HCT116 (cell line): ENCODE measurements around the gene RNF25.

ENCODE experiments used
- CEBPB ChIP-seq: IDR thresholded peaks from 2 replicates; pipeline ENCODE4 v1.6.1; 2012; ENCODE audit warnings: low read depth
- EZH2 ChIP-seq: fragments of 200-600 bp; sonication (generic); IDR thresholded peaks from 2 replicates; pipeline ENCODE4 v1.6.1; 2017; ENCODE audit warnings: antibody characterized with exemption, mixed run types
- JUND ChIP-seq: IDR thresholded peaks from 2 replicates; pipeline ENCODE4 v1.6.1; 2012
- POLR2A ChIP-seq: IDR thresholded peaks from 2 replicates; pipeline ENCODE4 v1.7.0; 2011; ENCODE audit warnings: borderline replicate concordance; ENCODE audit not compliant: insufficient read depth, insufficient read length; ENCODE audit errors: extremely low read depth
- POLR2AphosphoS5 ChIP-seq: IDR thresholded peaks from 2 replicates; pipeline ENCODE4 v1.6.1; 2011; ENCODE audit warnings: mild to moderate bottlenecking, low read depth, low read length, moderate library complexity
- RAD21 ChIP-seq: IDR thresholded peaks from 2 replicates; pipeline ENCODE4 v1.6.1; 2012; ENCODE audit warnings: low read depth, mild to moderate bottlenecking
- SIN3A ChIP-seq: IDR thresholded peaks from 2 replicates; pipeline ENCODE4 v1.6.1; 2012; ENCODE audit warnings: low read depth
- SP1 ChIP-seq: IDR thresholded peaks from 2 replicates; pipeline ENCODE4 v1.6.1; 2012; ENCODE audit warnings: low read depth
- YY1 ChIP-seq: IDR thresholded peaks from 2 replicates; pipeline ENCODE4 v1.6.1; 2011; ENCODE audit warnings: low read length, low read depth, moderate library complexity, mild to moderate bottlenecking; ENCODE audit not compliant: insufficient replicate concordance; ENCODE audit errors: extremely low read depth
- ZFX ChIP-seq: fragments of 450-650 bp; IDR thresholded peaks from 2 replicates; pipeline ENCODE4 v1.6.1; 2017
- TF ChIP-seq, protein P1 (sequence below), 3 experiments: fragments of 200-600 bp in 1 of 3; sonication (generic) in 1 of 3; IDR thresholded peaks in 2 of 3; conservative IDR thresholded peaks in 1 of 3; 2 replicates each; pipeline ENCODE4 v1.5.1; 2012 to 2017; ENCODE audit warnings: low read depth in 2 of 3, low read length in 2 of 3, antibody characterized with exemption in 1 of 3, borderline replicate concordance in 1 of 3, control low read depth in 1 of 3, mild to moderate bottlenecking in 1 of 3, mixed read lengths in 1 of 3, mixed run types in 1 of 3, moderate library complexity in 1 of 3; ENCODE audit not compliant: insufficient read depth in 1 of 3
- TF ChIP-seq, protein P2 (sequence below): IDR thresholded peaks from 2 replicates; pipeline ENCODE4 v1.6.1; 2012
- TF ChIP-seq, protein P3 (sequence below): IDR thresholded peaks from 2 replicates; pipeline ENCODE4 v1.6.1; 2011; ENCODE audit warnings: mild to moderate bottlenecking, low read length, moderate library complexity; ENCODE audit not compliant: insufficient replicate concordance; ENCODE audit errors: extremely low read depth
- TF ChIP-seq, protein P4 (sequence below): IDR thresholded peaks from 2 replicates; pipeline ENCODE4 v1.6.1; 2012; ENCODE audit warnings: low read depth

DNA sequence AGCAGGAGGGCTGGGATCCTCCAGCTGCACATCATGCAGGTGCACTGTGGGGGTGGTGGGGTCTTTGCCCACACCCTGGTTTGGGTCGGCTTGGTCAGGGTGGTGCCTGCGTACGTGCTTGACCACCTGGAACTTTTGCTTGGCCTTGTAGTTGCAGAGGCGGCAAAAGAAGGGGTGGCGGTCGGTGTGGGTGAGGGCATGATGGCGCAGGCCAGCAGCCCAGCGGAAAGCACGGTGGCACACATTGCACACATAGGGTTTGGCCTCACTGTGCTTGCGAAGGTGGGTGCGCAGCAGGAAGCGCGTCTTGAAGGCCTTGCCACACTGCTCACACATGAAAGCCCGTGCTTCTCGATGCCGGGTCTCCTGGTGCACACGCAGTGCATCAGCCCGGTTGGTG, 33.4 kb downstream of the RNF25 start:
- TF ChIP-seq EZH2 (no peak), POLR2A (no peak), SP1 (no peak), CEBPB (no peak), ZFX (no peak), SIN3A (no peak), YY1 (no peak), RAD21 (no peak), JUND (no peak), POLR2AphosphoS5 (no peak)
- TF ChIP-seq, protein P1, sequence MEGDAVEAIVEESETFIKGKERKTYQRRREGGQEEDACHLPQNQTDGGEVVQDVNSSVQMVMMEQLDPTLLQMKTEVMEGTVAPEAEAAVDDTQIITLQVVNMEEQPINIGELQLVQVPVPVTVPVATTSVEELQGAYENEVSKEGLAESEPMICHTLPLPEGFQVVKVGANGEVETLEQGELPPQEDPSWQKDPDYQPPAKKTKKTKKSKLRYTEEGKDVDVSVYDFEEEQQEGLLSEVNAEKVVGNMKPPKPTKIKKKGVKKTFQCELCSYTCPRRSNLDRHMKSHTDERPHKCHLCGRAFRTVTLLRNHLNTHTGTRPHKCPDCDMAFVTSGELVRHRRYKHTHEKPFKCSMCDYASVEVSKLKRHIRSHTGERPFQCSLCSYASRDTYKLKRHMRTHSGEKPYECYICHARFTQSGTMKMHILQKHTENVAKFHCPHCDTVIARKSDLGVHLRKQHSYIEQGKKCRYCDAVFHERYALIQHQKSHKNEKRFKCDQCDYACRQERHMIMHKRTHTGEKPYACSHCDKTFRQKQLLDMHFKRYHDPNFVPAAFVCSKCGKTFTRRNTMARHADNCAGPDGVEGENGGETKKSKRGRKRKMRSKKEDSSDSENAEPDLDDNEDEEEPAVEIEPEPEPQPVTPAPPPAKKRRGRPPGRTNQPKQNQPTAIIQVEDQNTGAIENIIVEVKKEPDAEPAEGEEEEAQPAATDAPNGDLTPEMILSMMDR (IDR thresholded peaks at IDR 0.05 in 2 of 3, conservative IDR thresholded peaks at IDR 0.05 in 1 of 3; ENCODE audit: borderline replicate concordance in 1 of 3, insufficient read depth in 1 of 3, low read depth in 2 of 3, low read length in 2 of 3), result no peak
- TF ChIP-seq, protein P2, sequence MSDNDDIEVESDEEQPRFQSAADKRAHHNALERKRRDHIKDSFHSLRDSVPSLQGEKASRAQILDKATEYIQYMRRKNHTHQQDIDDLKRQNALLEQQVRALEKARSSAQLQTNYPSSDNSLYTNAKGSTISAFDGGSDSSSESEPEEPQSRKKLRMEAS, result no peak
- TF ChIP-seq, protein P3, sequence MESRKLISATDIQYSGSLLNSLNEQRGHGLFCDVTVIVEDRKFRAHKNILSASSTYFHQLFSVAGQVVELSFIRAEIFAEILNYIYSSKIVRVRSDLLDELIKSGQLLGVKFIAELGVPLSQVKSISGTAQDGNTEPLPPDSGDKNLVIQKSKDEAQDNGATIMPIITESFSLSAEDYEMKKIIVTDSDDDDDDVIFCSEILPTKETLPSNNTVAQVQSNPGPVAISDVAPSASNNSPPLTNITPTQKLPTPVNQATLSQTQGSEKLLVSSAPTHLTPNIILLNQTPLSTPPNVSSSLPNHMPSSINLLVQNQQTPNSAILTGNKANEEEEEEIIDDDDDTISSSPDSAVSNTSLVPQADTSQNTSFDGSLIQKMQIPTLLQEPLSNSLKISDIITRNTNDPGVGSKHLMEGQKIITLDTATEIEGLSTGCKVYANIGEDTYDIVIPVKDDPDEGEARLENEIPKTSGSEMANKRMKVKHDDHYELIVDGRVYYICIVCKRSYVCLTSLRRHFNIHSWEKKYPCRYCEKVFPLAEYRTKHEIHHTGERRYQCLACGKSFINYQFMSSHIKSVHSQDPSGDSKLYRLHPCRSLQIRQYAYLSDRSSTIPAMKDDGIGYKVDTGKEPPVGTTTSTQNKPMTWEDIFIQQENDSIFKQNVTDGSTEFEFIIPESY, result no peak
- TF ChIP-seq, protein P4, sequence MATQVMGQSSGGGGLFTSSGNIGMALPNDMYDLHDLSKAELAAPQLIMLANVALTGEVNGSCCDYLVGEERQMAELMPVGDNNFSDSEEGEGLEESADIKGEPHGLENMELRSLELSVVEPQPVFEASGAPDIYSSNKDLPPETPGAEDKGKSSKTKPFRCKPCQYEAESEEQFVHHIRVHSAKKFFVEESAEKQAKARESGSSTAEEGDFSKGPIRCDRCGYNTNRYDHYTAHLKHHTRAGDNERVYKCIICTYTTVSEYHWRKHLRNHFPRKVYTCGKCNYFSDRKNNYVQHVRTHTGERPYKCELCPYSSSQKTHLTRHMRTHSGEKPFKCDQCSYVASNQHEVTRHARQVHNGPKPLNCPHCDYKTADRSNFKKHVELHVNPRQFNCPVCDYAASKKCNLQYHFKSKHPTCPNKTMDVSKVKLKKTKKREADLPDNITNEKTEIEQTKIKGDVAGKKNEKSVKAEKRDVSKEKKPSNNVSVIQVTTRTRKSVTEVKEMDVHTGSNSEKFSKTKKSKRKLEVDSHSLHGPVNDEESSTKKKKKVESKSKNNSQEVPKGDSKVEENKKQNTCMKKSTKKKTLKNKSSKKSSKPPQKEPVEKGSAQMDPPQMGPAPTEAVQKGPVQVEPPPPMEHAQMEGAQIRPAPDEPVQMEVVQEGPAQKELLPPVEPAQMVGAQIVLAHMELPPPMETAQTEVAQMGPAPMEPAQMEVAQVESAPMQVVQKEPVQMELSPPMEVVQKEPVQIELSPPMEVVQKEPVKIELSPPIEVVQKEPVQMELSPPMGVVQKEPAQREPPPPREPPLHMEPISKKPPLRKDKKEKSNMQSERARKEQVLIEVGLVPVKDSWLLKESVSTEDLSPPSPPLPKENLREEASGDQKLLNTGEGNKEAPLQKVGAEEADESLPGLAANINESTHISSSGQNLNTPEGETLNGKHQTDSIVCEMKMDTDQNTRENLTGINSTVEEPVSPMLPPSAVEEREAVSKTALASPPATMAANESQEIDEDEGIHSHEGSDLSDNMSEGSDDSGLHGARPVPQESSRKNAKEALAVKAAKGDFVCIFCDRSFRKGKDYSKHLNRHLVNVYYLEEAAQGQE, result no peak
